Mucosa of gallbladder (tissue), 1 donor: ENCODE results near the gene WASF2. TPM values are rescaled to one million over a fixed set of nuclear protein-coding genes. Genes with fewer than 3 reads are reported as not detected.
A peak's percentile ranks its signal among the peaks of the same experiment; 100 is the strongest.
"Not testable (repeated sequence)": the region's sequence is repeated elsewhere in the genome, so short reads cannot be mapped to it uniquely, and the experiment has no call there.

Experiments
- DNase-seq: peaks from one replicate; pipeline ENCODE4 v3.0.0-alpha.2; 2020; ENCODE audit warnings: low spot score
- total RNA-seq: library from RNA; stranded (reverse); gene quantifications from one replicate; pipeline ENCODE4 v1.2.1, GENCODE V29; 2021
- donor health status: DM: no; HTN: no; CAD: no.

Gene WASF2
- total RNA-seq, 1 donor from 2014 or later, result 124 TPM

DNA sequence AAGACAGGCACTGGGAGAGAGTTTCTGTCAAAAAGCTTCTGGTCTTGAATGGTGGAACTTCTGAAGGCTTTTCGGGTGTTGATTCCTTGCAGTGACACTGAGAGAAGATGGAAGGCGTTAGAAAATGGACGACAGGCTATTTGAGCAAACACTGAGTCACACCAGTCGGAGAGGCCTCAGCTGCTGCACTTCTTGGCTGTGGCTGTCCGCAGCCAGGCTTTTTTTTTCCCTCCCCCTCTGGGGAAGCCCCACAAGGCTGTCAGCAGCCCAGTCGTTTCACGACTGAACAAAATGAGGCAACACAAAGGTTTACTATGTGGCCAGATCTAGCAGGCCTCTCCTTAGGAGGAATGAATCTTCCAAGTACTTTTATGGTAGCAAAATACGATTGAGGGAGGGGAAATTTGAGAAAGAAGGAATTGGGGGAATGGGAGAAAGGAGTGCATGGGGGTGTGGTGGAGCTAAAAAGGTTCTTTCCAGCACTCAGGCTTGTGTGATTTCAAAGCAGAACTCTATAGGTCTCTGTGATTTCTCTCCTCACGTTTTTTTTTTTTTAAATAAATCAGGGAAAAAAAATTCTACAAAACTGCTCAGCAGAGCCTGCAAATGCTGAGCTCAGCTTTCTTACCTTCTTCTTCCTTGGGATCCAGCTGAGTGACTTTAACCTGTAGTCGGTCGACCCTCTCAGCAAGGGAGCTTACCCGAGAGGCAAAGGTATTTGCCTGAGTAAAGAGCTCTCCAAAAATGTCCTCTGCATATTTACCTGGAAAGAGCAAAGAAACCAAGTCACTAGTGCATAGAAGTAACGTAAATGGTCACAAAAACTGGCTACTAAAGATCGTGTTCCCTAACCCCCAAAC lies 71.4 kb downstream of the WASF2 start:
- peak; percentile 71 for DNase-seq

DNA sequence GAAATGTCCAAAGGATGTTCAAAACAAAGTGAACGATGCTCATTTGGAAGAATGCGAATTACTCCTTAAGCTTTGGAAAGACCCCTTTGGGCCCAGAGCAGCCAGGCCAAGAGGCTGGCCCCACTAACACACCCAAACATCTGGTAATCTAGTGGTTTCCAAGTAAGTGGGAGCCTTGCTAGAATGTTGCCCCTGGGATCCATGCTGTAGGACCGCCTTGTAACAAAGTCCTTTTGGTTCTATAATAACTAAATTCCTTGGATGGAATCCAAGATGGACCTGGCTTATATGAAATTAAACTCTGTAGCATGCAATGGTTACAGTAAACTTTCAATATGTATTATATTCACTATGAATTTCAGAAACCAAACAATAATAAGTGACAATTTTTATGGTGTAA lies 72.3 kb downstream of the WASF2 start:
- DNase-seq, result no peak

DNA sequence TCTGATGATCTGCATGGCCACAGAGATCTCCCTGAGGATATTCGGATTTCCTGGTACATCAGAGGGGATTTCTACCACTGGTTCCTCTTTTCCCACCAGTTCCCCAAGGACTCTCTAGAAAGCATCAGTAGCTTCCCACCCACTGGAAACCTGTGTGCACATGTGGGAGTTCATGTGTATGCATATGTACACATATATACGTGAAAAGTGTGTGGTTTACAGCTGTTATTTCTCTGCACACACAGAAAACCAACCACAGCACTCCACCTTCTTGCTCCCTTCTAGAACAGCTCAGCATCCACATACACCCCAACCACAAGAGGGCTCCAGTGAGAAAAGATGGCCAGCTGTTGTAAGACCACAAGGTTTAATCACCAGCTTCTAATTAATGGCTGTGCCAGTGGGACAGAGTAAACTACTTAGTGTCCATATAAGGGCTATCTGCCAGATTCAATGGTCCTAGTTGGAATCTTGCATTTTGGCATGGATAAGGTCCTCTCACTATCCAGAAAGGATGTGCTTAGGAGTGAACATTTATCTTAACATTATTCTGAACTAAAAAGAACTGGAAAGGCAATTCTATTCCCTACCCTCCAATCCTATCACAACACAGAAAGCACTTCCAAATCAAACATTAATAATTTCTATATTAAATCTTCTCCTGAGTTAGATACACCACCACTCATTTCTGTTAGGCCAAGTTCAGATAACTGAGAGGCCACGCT lies 73.4 kb downstream of the WASF2 start:
- DNase-seq, result peak; percentile 46

DNA sequence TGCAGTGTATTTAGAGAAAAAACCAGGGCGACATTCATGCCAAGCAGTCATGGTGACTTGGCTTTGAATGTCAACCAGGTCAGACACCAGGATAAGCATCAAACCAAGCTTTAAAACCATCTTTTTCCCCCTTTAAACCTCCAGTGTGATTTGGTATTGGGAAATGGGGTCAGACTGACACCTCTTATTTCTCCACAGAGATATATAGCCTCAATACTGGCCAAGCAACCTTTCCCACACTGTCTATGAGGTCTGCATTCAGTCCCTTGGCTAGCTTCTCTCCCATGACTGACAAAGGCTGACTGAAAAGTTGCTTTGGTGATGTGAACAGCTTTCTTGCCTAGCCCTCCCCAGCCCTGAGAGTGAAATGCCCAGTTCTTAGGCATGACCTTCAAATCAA lies 75.9 kb downstream of the WASF2 start:
- no peak for DNase-seq

DNA sequence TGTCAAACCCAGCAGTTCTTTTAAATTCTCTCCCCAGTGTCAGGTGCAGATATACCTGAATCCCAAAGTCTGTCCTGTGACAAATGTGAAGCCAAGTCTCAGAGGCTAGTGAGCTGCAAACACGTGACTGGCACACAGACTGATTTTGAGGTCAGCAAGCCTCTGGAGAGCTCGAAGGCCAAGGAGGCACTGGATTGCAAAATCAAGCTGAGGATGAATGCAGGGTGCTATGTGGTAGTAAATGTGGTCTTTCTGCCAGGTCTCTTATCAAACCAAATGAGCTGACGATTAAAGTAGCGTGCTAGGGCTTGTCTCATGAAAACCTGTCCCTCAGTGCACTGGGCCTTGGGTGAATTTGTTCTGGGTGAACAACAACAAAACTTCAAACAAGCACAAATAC lies 77.0 kb downstream of the WASF2 start:
- no peak for DNase-seq

DNA sequence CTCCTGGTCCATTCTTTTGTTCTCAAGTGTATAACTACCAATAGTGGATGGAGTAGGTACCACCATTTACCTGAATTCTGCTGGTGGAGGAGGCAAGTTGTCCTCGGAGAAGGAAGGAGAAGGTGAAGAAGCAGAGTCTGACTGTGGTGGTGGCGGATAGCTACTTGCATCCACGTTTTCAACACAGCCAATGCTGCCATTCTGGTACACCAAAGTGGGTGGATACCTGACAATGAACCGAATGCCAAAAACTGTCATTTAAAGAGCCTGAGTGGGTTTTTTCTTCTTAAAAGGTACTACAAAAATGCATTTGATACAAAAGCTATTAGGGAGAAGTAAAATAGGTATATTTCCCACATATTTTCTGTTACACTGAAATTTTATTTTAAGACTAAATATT lies 77.5 kb downstream of the WASF2 start:
- DNase-seq, result no peak

DNA sequence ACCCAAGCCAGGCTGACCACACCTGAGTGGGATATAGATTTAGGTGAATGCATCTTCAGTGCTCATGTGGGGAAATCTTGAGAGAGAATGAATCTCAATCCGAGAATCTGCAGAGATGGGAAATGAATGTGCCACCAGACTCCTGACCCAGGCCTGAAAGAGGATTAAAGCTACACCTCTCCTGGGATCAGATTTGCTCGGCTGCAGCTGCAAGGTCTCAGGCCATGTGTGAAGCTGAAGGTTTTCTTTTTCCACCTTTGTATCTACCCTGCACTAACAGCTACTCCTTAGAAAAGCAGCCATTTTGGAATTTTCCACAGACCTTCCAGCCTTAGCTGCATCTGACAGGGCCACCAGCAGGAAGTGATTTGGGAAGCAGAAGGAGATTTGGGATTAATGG lies 79.3 kb downstream of the WASF2 start:
- DNase-seq, result no peak

DNA sequence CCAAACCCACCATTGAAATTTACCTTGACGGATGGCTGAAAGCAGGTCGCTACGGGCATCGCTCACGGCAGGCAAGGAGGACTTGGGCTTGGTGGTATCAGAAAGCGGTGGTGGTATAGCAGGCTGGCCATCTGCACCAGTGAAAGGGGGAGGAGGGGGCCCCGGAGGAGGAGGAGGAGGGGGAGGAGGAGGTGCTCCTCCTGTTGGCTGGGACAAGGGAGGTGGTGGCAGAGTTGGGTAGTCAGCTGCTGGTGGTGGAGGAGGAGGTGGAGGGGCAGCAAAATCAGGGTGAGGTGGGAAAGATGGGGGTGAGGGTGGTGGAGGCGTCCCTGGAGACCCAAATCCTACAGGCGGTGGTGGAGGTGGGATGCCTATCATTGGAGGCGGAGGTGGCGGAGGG lies 80.3 kb downstream of the WASF2 start:
- DNase-seq, result no peak

DNA sequence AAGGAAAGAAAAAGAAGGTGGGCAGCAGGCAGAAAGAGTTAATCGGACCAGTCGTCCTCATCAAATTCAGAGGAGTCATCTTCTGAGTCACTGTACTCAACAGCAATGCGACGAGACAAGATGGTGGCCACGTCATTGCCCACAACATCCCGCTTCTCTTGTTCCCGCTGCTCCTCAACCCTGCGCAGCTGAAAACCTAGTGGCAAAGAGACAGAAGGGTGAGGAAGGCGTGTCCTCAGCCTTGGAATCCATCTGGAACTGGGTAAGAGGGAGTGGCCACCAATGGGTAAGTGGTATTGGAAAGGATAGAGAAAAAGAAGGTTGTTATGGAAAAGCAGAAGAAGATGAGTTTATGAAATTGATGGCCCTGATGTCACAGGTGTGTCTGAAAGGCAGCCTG lies 81.8 kb downstream of the WASF2 start:
- no peak for DNase-seq

DNA sequence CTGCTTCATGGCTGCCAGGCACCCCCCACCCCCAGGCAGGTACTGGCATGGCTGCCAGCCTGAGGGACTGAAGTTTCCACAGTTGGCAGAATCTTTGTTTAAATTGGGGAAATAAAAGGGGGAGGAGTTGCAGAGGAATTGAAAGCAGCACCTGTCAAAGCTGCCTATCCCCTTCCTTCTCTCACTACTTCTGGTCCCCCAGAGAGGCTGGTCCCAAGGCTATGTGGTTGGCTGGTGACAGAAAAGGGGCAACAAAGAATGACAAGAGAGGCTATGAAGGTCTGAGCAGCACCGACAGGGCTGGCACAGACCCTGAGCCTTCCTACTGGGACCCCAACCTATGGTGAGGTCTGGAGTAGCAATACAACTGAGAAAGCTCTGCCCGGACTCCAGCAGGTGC lies 83.2 kb downstream of the WASF2 start:
- not testable (repeated sequence) for DNase-seq

DNA sequence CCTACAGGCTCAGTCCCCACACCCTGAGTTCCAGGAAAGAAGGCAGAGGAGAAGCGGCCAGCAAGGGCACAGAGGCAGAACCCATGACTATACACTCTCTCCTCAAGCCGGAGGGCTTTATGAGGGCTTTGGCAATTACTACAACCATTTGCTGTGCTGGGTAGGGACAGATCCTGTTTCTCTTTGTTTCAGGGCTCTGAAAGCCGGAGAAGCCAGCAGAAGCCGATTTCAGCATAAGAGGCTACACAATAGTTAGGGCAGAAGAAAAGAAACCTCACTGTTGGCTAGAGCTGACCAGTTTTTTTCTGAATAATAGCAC lies 83.6 kb downstream of the WASF2 start:
- DNase-seq, result no peak

DNA sequence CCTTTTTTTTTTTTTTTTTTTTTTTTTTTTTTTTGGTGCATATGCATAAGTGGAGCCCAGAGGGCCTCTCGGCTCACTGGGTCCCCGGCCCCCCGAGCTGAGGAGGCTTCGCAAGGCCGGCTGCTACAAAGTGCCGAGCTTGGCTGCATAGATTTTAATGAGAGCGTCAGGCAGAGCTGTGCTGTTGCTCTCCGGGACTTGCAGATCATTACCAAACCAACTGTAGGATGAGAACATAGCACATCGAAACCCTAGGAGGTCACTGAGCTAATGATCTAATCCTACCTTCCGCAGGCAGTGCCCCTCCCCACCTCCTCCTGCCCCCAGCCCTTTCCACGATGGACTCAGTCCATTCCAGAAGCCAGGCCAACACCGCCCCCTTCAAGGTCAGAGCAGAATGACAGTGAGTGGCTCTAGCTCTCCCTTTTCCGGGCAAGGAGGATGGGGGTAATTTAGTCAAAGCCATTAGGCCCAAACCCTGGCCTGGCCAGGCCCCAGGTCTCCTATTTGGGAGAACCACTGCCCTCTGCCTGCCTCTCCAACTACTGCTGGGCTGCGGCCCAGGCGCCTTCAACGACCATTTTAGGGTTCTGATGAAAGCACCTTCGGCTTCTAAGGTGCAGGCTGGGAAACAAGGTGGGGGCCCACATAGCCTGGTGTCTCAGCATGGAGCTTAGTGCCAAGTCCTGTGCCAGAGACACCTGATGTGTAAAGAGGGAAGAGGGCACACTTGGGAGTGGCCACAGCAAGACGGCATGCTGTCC lies 84.2 kb downstream of the WASF2 start:
- DNase-seq, result not testable (repeated sequence)

DNA sequence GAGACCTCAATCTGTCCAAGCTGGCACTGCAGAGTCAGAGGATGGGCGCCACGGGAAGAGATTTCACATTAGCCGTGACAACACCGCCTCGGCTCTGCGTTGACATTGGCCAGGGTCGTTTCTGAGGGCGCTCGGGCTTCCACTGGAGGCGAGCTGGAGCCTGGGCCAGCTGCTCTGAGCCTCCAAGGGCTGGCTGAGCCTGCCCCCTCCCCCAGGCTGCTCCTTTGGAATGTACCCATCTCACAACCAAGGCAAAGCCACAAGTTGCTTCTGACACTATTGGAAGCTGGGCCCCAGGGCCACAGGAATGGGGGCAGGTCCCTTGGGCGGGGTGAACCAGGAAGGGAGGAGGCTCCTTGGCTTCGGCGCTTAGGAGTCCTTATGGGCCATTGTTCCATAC lies 84.9 kb downstream of the WASF2 start:
- peak; percentile 39 for DNase-seq

DNA sequence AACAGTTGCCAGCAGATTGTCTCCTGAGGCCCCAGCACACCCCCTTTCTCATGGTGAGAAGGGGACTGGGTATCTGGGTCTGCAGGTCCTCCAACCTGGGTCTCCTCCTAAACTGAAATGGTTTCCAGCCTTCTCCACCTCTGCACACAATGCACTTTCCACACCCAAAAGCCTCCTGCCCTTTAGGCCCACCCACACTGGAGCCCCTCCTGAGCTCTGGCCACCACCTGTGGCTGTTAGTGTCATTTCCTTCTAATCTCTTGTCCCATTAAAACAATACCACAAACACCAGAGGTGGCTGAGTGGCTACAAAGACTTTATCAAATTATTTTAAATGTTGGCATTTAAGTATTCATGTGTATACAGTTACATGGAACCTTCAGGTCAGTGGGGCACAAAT lies 86.0 kb downstream of the WASF2 start:
- DNase-seq, result no peak

DNA sequence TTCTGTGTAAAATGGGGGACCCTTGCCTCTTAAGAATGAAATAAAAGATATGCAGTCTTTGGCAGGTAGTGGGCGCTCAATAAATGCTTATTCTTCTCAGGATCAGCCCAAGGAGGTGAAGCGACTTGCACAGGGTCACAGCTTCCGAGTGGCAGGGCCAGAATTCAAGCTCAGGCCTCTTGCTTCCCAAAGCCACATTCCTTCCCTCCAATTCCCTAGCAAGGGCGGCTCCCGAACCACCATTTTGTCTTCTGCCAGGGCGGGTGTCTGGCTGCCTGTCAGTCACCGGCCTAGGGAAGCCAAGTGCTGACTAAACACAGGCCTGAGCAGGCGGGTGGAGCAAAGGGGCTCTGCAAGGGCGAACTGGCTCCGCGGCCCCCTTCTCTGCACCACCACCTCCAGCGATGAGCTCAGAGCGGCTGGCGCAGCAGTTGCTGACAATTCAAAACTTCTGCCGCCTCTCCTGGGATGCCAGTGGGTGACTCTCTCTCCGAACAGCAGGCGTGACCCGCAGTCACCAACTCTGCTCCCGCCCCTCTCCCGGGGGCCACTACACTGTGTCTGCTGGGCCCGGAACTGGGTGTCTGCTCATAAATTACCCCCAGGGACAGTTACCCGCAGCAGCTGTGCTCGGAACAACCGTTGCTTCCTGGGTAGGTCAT lies 86.8 kb downstream of the WASF2 start:
- DNase-seq, result peak; percentile 40

DNA sequence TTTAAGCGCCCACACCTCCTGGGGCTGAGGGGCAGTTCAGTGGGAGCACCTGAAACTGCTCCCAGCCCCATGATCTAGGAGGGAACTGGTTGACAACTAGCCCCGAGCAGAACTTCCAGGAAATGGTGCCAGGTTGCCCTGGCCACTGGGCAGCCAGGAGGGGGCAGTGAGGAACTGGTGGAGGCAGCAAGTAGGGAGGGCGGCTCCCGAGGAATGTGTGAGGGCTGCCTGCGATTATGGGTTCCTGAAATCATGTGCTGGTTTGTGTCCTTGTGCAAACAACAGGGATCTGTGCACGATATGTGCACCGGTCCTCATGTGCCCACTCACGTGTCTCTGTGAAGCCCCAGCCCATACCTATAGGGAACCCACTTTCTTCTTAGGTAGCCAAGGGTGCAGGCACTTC lies 87.6 kb downstream of the WASF2 start:
- peak; percentile 84 for DNase-seq

DNA sequence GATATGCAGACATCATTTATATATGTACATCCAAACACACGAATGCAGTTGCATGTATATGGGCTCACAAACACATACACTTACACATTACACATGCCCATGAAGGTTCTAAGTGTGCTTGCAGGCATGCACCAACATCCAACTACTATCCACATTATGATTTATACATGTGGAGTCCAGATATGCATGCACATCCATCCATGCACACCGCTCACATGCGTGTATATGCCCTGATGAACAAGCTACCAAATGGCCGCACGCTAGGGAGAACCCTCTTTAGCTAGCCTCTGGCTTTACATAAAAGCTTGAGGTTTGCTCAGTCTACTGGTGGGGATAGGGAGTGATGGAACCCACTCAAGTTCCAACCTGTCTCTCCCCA lies 89.0 kb downstream of the WASF2 start:
- DNase-seq, result no peak

DNA sequence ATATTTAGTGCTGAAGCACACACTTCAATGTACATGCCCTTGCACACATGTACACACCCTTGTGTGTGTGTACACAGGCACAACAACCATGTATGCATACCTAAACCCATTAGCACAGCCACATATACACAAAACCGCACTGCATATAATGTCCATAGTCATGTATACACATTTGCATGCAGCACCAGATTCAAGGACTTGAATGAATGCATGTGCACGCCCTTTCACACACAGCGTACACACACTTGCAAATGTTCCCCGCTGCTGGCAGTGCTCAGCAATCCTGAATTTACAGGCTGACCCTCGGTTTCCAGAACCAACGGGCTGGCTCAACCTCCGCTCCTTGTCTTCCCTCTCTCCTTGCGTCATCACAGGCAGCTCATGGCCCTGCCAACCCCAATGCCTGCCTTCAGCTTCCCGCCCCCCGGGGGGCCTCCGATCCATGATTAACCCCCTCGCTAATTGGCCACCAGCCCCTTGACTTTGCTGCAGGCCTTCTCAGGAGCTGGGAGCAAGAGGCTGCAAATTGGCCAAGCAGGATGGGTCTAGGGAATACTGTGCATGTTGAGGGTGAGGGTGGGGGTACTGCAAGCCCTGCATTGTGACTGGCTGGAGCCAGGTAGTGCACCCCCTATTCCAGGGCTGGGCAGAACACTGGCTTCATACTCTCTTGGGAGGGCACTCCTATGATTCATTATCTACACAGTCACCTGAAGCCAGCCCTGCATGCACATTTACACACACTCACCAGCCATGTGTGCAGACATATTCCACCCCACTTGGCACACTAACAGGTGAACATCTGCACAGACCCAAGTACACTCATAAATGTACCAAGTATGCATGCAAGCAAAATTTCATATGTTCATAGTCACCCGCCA lies 89.6 kb downstream of the WASF2 start:
- DNase-seq, result no peak

DNA sequence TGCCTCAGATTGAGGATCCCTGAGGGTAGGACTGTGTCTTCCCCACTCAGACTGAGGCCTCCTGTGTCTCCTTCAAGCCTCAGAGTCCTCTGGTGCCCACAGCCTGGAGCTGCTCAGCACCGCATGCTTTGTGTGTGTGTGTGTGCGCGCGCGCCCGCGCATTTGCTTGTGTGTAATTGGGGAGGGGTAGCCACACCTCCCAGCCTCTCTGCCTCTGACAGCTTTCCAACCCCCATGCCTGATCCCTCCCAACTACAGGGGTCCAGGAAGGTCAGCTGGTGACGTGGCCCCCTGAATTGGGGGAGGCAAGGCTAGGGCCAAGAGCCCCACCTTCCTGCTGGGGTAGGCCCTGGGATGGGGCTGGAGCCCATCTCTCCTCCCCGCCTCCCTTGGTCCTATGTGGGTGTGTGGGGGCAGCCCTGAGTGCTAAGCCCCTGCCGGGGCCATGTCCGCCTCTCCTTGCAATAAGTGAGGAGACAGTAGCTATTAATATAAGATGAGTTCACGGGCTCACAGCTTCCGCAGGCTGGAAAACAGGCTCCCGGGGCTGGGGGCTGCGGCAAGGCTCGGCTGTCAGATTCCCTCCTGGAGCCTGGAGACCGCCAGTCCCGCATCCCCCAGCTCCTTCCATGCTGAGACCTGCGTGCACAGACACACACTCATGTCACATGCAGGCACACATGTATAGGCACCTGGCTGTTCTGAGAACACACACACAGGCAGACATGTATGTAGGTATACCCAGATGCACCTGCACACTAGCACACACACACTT lies 90.5 kb downstream of the WASF2 start:
- no peak for DNase-seq

DNA sequence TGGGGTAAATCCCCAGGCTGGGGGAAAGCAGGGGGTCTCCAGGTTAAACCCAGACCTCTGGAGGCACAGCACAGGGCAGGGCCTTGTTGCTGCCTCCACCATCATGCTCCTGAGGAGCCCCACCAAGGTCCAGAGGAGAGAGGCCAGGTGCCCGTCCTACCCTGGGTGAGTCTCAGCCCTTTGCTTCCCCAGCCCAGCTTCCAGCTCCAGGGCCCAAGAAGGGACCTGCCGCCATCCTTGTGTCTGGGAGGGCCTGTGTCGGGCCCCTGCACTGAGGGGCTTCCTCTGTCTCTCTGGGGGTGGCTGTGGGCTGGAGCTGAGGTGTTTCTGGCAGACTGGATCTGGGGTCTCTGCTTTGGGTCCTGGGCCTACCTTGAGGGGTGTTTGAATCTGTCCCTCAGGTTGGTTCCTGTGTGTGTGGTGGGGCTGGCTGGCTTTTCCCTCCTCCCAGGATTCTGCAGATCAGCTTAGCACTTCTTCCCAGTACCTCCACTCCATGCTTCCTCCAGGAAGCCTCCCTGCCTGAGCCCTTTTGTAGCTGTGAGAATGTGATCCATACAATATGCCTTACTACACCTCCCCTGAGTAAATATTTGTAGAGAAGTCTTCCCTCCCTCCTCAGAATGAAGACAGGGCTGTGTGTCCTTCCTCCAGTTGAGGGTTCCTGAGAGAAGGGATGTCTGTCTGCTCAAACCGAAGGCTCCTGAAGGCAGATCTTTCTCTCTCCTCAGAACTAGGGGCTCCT lies 91.4 kb downstream of the WASF2 start:
- DNase-seq, result no peak
